Cortex of kidney (tissue), 1 donor: ENCODE data around the gene FCGR2B.
"Not testable (repeated sequence)": the region's sequence is repeated elsewhere in the genome, so short reads cannot be mapped to it uniquely, and the experiment has no call there.

ENCODE experiments used
- DNase-seq: peaks from one replicate; lab custom pipeline; 2025; lab: John Stamatoyannopoulos, UW

The FCGR2B gene

GRCh38 chr1:161706113-161706481 is 43.2 kb downstream of the FCGR2B start:
- no peak for DNase-seq

DNA sequence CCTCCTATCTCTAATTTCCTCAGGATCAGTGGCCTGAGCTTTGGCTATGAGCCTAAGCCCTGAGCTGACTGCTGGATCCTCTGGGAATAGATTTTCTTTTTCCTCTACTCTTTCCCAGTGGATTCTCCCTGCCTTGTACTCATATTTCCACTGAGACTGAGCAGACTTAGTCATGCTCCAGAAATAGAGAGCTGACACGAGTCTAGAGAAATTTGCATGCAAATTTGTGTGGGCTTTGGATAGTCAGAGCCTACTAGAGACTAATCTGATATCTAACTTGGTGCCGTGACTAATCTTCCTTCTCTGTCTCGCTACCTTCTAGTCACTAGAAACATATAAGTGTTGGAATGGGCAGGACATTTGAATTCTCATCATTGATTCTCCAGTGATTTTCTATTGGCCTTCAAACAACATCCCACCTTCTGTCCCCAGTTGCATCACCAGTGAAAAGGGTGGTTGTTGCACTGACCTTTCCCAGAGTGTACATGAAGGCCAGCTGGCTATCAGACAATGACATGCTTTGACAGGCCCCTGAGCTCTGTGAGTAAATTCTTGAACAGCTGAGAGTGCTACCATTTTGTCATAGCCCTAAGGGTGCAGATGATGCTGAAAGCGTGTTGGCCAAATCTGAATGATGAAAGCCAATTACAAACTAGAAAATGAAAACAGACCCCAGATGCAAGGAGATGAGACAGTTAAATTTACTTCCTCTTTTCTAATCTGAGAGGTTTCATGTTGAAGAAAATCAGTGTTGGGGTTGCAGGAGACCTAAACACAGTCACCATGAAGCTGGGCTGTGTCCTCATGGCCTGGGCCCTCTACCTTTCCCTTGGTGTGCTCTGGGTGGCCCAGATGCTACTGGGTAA is 43.8 kb downstream of the FCGR2B start, which contains the start of gene FCRLA:
Gene FCRLA (plus strand): TSS at position 748 of the 866 bp plus-strand sequence. CDS start 36 bp downstream, at position 784.
- DNase-seq: no peak

GRCh38 chr1:161707503-161707902 is 44.6 kb downstream of the FCGR2B start:
- DNase-seq: no peak

GRCh38 chr1:161709373-161709772 is 46.4 kb downstream of the FCGR2B start:
- no peak for DNase-seq

GRCh38 chr1:161710560-161710959 is 47.6 kb downstream of the FCGR2B start:
- no peak for DNase-seq

DNA sequence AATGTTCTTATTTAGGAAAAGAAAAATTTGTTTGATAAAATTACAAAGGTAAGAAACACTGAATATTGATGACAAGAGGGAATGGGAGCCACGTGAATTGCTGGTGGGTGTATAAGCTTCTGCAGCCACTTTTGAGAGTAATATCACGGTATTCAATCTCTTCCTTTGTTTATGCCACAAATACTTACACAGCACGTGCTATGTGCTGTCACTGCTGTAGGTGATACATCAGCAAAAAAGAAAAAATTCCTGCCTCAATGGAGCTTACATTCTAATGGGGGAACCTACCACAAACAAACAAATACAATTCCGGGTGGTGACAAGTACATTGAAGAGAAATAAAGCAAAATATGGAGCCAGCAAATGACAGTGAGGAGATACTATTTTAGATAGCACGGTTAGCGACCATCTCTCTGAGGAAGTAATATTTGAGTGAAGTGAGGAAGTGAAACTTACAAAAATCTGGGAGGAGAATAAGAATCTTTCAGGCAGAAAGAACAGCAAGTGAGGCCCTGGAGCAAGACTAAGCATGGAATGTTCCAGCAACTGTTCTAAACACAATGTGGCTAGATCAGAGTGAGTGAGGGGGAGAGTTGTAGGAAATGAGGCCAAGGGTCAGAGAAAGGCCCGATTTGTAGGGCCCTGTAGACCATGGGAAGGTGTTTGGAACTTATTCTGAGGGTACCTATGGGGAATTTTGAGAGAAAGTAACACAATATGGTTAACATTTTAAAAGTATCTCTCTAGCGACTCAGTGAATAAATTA is 55.8 kb downstream of the FCGR2B start:
- DNase-seq: no peak

DNA sequence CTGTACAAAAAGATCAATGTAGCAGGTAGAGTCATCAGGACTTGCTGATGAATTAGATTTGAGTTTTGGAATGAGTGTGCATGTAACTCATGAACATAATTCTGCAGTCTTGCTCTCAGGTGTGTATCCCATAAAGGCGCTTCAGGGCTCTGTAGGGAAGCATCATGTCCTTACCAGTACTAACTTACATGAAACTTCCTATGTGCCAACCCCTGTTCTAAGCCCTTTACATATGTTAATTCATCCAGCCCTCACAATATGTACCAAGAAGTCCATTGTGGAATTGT is 56.3 kb downstream of the FCGR2B start:
- no peak for DNase-seq

- DNase-seq: no peak
Observed at GRCh38 chr1:161720422-161720821, 57.5 kb downstream of the FCGR2B start.

- DNase-seq: no peak
Observed at GRCh38 chr1:161720956-161721737, 58.2 kb downstream of the FCGR2B start, which contains the start of gene FCRLB. TSS of gene FCRLB (plus strand) at chr1:161721544. CDS start at chr1:161722673, 1,129 bp downstream.

DNA sequence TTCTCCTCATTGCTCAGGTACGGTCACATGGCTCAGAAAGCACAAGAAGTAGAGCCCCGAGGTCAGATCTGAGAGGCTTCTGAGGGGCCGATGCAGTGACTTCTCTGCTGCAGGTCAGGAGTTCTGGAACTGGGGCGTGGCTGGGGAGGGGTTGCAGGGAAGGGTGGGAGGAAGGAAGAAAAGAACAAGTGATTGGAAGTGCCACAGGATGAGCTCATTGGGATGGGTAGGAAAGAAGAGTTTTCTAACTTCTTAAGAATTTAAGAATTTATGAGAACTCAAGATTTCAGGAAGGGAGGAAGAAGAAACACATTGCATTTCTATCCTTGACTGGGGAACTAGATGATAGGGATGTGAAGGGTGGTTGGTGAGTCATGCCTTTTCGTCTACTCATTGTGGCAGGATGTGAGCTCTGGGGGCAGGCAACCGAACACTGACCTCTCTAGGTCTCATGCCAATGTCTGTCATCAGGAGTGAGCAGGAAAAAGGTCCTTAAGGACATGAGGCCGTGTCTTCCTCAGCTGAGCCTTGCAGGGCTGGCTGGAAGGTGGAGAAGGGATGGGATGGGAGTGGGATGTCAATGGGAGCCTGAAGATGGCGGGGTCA is 58.9 kb downstream of the FCGR2B start:
- DNase-seq: no peak

- no peak for DNase-seq
Observed at GRCh38 chr1:161722406-161722805, 59.5 kb downstream of the FCGR2B start.

DNA sequence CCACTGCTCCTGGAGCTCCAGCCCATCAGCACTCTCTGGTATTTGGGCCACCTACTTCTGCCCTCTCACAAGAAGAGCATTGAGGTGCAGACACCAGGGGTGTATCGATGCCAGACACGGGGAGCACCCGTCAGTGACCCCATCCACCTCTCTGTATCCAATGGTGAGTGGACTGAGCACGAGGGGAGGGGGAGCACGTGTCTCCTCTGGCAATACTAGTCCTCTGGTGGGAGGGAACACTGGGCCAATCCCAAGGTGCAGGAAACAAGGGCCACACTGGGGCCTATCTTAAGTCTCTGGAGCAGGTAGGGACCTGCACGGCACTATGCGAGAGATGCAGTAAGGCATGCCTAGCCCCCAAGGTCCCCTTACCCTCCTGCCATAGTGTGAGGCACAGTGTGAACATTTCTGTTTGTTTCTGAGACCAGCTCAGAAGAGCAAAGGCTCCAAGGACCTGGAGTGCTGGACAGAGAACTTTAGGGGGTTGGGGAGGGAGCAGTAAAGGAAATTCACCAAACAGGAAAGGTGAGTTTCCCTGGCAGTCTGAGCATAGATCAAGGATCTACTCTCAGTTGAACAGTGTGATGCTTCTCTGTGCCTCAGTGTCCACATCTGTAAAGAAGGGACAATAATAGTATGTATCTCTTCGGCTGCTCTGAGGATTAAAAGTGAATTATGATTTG is 60.7 kb downstream of the FCGR2B start:
- DNase-seq: no peak

DNA sequence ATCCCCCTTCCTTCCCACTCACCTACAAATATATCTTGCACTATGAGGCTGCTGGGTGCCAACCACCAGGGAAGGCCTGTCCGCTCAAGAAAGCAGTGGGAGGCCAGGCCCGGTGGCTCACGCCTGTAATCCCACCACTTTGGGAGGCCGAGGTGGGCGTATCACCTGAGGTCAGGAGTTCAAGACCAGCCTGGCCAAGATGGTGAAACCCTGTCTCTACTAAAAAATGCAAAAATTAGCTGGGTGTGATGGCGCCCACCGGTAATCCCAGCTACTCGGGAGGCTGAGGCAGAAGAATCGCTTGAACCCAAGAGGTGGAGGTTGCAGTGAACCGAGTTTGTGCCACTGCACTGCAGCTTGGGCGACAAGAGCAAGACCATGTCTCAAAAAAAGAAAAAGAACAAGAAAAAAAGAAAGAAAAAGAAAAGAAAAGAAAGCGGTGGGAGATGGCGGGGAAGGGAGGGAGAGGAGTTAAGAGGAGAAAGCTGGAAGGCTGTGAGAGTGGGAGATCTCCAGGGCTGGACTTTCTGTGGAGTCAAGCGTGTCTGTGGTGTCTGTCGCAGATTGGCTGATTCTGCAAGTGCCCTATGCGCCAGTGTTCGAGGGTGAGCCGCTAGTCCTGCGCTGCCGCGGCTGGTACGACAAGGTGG is 62.4 kb downstream of the FCGR2B start:
- DNase-seq: not testable (repeated sequence)

GRCh38 chr1:161725908-161726472 is 63.0 kb downstream of the FCGR2B start:
- DNase-seq: no peak

DNA sequence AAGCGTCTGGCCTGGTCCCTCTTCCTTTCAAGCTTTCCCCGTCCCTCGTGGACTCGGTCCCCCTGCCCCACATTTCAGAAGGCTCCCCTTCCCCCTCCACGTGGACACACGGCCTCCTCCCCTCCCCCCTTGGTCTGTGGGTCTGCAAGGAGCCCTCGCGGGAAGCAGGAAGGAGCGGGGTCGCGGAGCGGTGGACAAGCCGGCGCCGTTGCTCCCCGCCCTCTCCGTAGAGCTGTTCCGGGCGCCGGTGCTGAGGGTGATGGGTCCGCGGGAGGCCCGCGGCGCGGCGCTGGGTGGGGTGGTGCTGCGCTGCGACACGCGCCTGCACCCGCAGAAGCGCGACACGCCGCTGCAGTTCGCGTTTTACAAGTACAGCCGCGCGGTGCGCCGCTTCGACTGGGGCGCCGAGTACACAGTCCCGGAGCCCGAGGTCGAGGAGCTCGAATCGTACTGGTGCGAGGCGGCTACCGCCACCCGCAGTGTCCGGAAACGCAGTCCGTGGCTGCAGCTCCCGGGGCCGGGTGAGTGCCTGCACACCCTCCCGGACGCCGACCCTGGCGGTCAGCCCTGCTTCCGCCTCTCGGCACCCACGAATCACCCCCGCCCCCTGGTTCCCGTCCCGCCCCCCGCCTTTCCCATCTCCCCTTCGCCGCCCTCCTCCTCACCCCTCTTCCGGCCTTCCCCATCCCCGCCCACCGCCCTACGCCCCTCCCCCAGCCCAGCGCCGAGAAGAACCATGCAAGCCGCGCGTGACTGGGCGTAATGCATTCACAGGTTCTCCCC is 63.7 kb downstream of the FCGR2B start:
- peak; percentile 36 for DNase-seq

GRCh38 chr1:161727256-161727924 is 64.4 kb downstream of the FCGR2B start:
- no peak for DNase-seq
